B cell (primary cell): ENCODE data around the gene NSA2. TPM values are rescaled to one million over a fixed set of nuclear protein-coding genes. Genes with fewer than 3 reads are reported as not detected.

Experiments
- ATAC-seq: fragments of 200-7000 bp; cut with Tn5 transposase; one replicate; pipeline ENCODE4 v1.10.0; 2021; ENCODE audit warnings: low read depth, mild to moderate bottlenecking, moderate number of reproducible peaks, moderate library complexity
- CTCF ChIA-PET: fragments of 350-600 bp; sonication (Branson Sonifier 250); formaldehyde crosslinking; loops from one replicate; lab custom pipeline; 2021; ENCODE audit warnings: antibody characterized with exemption, inconsistent platforms; lab: Charles Lee
- POLR2A ChIA-PET: fragments of 350-600 bp; sonication (Branson Sonifier 250); formaldehyde crosslinking; loops from one replicate; lab custom pipeline; 2021; ENCODE audit warnings: antibody characterized with exemption; lab: Charles Lee
- DNase-seq: peaks from one replicate; pipeline ENCODE4 v3.0.0; 2013
- H2AFZ ChIP-seq: 2 replicates; pipeline ENCODE4 v1.6.1; 2012; ENCODE audit warnings: mild to moderate bottlenecking, low read depth, low read length; ENCODE audit not compliant: insufficient read depth, poor library complexity, severe bottlenecking
- H3K27ac ChIP-seq, 2 donors: 1 replicate in 1 of 2; 2 replicates in 1 of 2; pipeline ENCODE4 v1.5.1; 2012 to 2013; ENCODE audit warnings: low read length in 2 of 2, mild to moderate bottlenecking in 2 of 2, moderate library complexity in 1 of 2
- H3K27me3 ChIP-seq, 4 experiments: fragments of 200-600 bp in 1 of 4; sonication (generic) in 1 of 4; replicated peaks in 1 of 4; 1 replicate in 2 of 4; 2 replicates in 2 of 4; pipeline versions ENCODE4 v1.6.1 to v1.7.0; 2013 to 2016; ENCODE audit warnings: low read length in 3 of 4, mild to moderate bottlenecking in 2 of 4, mixed read lengths in 1 of 4, moderate library complexity in 1 of 4; ENCODE audit not compliant: insufficient read depth in 4 of 4, control insufficient read depth in 3 of 4; ENCODE audit errors: control extremely low read depth in 1 of 4
- H3K36me3 ChIP-seq, 2 experiments: replicated peaks in 1 of 2; 1 replicate in 1 of 2; 2 replicates in 1 of 2; pipeline versions ENCODE4 v1.6.1 to v1.7.1; 2013; ENCODE audit warnings: low read length in 1 of 2; ENCODE audit not compliant: insufficient read depth in 2 of 2, control insufficient read depth in 1 of 2; ENCODE audit errors: control extremely low read depth in 1 of 2, extremely low read depth in 1 of 2
- H3K4me1 ChIP-seq, 2 donors: fragments of 200-600 bp in 1 of 2; sonication (generic) in 1 of 2; 1 replicate in 1 of 2; 2 replicates in 1 of 2; pipeline versions ENCODE4 v1.5.1 to v1.6.1; 2013 to 2017; ENCODE audit warnings: low read length in 2 of 2; ENCODE audit not compliant: control insufficient read depth in 2 of 2, insufficient read depth in 2 of 2
- H3K4me2 ChIP-seq: replicated peaks from 2 replicates; pipeline ENCODE3; 2012; ENCODE audit warnings: mild to moderate bottlenecking, low read depth, low read length; ENCODE audit not compliant: poor library complexity, severe bottlenecking
- H3K4me3 ChIP-seq, 5 experiments: fragments of 200-600 bp in 1 of 5; sonication (generic) in 1 of 5; 1 replicate in 3 of 5; 2 replicates in 2 of 5; pipeline versions ENCODE4 v1.5.1 to v1.7.0; 2011 to 2016; ENCODE audit warnings: low read length in 4 of 5, mild to moderate bottlenecking in 4 of 5, low read depth in 2 of 5, control low read depth in 1 of 5, moderate library complexity in 1 of 5; ENCODE audit not compliant: insufficient read depth in 1 of 5; ENCODE audit errors: control extremely low read depth in 1 of 5, extremely low read depth in 1 of 5
- H3K79me2 ChIP-seq: fragments of 200-600 bp; sonication (generic); one replicate; pipeline ENCODE4 v1.6.0; 2016; ENCODE audit warnings: low read length; ENCODE audit not compliant: control insufficient read depth, insufficient read depth
- H3K9ac ChIP-seq: fragments of 200-600 bp; sonication (generic); 2 replicates; pipeline ENCODE4 v1.6.1; 2017; ENCODE audit warnings: mild to moderate bottlenecking, low read length, moderate library complexity
- H3K9me3 ChIP-seq, 3 donors: one replicate each; pipeline versions ENCODE4 v1.6.1 to v1.7.1; 2013; ENCODE audit warnings: low read length in 2 of 3; ENCODE audit not compliant: control insufficient read depth in 2 of 3, insufficient read depth in 1 of 3; ENCODE audit errors: control extremely low read depth in 1 of 3
- H4K20me1 ChIP-seq: 2 replicates; pipeline ENCODE4 v1.6.0; 2012; ENCODE audit warnings: mild to moderate bottlenecking, low read length; ENCODE audit not compliant: insufficient read depth, control insufficient read depth, poor library complexity, severe bottlenecking
- H3K27ac Mint-ChIP-seq: one replicate; pipeline ENCODE4 v1.8.0; 2021; ENCODE audit warnings: mixed read lengths
- H3K27me3 Mint-ChIP-seq: one replicate; pipeline ENCODE4 v1.8.0; 2021; ENCODE audit warnings: mixed read lengths
- H3K4me1 Mint-ChIP-seq: one replicate; pipeline ENCODE4 v1.8.0; 2021; ENCODE audit warnings: mixed read lengths
- H3K4me3 Mint-ChIP-seq: one replicate; pipeline ENCODE4 v1.8.0; 2021; ENCODE audit warnings: mixed read lengths
- H3K9me3 Mint-ChIP-seq: one replicate; pipeline ENCODE4 v1.8.0; 2022; ENCODE audit warnings: mixed read lengths; ENCODE audit not compliant: insufficient read depth
- CTCF ChIP-seq: fragments of 200-600 bp; IDR thresholded peaks from one replicate; pipeline ENCODE4 v1.8.0; 2022; ENCODE audit warnings: antibody characterized with exemption, mild to moderate bottlenecking
- EZH2 ChIP-seq: IDR thresholded peaks from 2 replicates; pipeline ENCODE4 v1.6.1; 2012; ENCODE audit warnings: borderline replicate concordance, low read depth, mild to moderate bottlenecking, moderate library complexity, low read length; ENCODE audit not compliant: insufficient read depth, poor library complexity, severe bottlenecking
- WGBS: methylation state at CpG from one replicate; pipeline ENCODE4 v1.1.5; 2013; ENCODE audit warnings: missing lambda C conversion rate; ENCODE audit not compliant: insufficient coverage; 5-methylcytosine and 5-hydroxymethylcytosine counted together
- intact Hi-C: fragments of 100-400 bp; cut with micrococcal nuclease; formaldehyde crosslinking; loops from one replicate; pipeline ENCODE4 v1.10.0; 2022
- polyA plus RNA-seq: library from polyadenylated mRNA; depleted of rRNA; stranded (reverse); fragments of >200 nt; gene quantifications from 2 replicates; pipeline ENCODE4 v1.2.3, GENCODE V29; 2012
- total RNA-seq, 2 donors: library from RNA; stranded (reverse); fragments of 120-200 nt in 1 of 2; gene quantifications; 1 replicate in 1 of 2; 2 replicates in 1 of 2; pipeline versions ENCODE4 v1.2.3 to v1.2.4, GENCODE V29; 2013 to 2022

The NSA2 gene
- total and polyA plus RNA-seq, 2 donors (not counting 1 experiment from before 2014, with no cell fraction given), result 30.2 to 126 TPM

GRCh38 chr5:74816875-74817274 is 49.8 kb downstream of the NSA2 start:
- Histone ChIP-seq H3K27ac (no peak overlapping the region), H2AFZ (no peak overlapping the region), H3K4me1 (no peaks in the 10 kb centered on the region), H3K27me3 (no peaks in the 10 kb centered on the region), H3K79me2 (no peaks in the 10 kb centered on the region), H4K20me1 (no peaks in the 10 kb centered on the region), H3K4me3 (no peak overlapping the region), H3K36me3 (peaks cover 0 to 2% of the 10 kb centered on the region in 2 experiments), H3K9ac (no peak overlapping the region), H3K4me2 (no peak overlapping the region), H3K9me3 (no peaks in the 10 kb centered on the region)
- ChIA-PET POLR2A (no interaction called here), CTCF (no interaction called here)
- no peaks in the 10 kb centered on the region for H3K27me3 Mint-ChIP-seq
- intact Hi-C loops, result no loop called here
- no peaks in the 10 kb centered on the region for H3K9me3 Mint-ChIP-seq
- no peak for TF ChIP-seq CTCF
- no peak for TF ChIP-seq EZH2
- no peak overlapping the region for H3K4me3 Mint-ChIP-seq
- DNase-seq, result no peak
- H3K4me1 Mint-ChIP-seq, result no peaks in the 10 kb centered on the region
- no CpG with 5 or more reads among the region's 1 CpG for WGBS
- H3K27ac Mint-ChIP-seq, result no peak overlapping the region
- ATAC-seq, result no peak

GRCh38 chr5:74822288-74822687 is 55.2 kb downstream of the NSA2 start:
- no peak overlapping the region for H3K4me3 ChIP-seq
- Mint-ChIP-seq H3K27ac (no peak overlapping the region), H3K4me1 (no peaks in the 10 kb centered on the region), H3K4me3 (no peak overlapping the region), H3K27me3 (no peaks in the 10 kb centered on the region), H3K9me3 (no peaks in the 10 kb centered on the region)
- no peaks in the 10 kb centered on the region for H4K20me1 ChIP-seq
- POLR2A ChIA-PET, result no interaction called here
- no peaks in the 10 kb centered on the region for H3K9me3 ChIP-seq
- no peaks in the 10 kb centered on the region for H3K36me3 ChIP-seq
- intact Hi-C loops, result no loop called here
- no peaks in the 10 kb centered on the region for H3K79me2 ChIP-seq
- no peaks in the 10 kb centered on the region for H3K27me3 ChIP-seq
- no peak overlapping the region for H3K27ac ChIP-seq
- no peak overlapping the region for H2AFZ ChIP-seq
- WGBS, result 100% methylated on average over 1 of the region's 1 CpG
- CTCF ChIA-PET, result no interaction called here
- TF ChIP-seq EZH2 (no peak), CTCF (no peak)
- H3K9ac ChIP-seq, result no peak overlapping the region
- H3K4me2 ChIP-seq, result no peak overlapping the region
- no peaks in the 10 kb centered on the region for H3K4me1 ChIP-seq
- no peak for DNase-seq
- ATAC-seq, result no peak
